GM18951 (cell line): ENCODE data around the gene C3.

Experiments used
- POLR2A ChIP-seq: IDR thresholded peaks from 4 replicates; pipeline ENCODE4 v1.6.1; 2011; ENCODE audit warnings: mild to moderate bottlenecking; ENCODE audit not compliant: insufficient read length, insufficient read depth; ENCODE audit errors: extremely low read depth
- in situ Hi-C: fragments of 300-500 bp; cut with MboI; formaldehyde crosslinking; loops from one replicate; pipeline ENCODE4 v1.12.0; 2022; ENCODE audit warnings: low sequenced_read_pairs, mixed read lengths, inconsistent platforms; ENCODE audit not compliant: unreplicated experiment

The C3 gene

GRCh38 chr19:6654347-6655310 is 65.8 kb downstream of the C3 start:
- TF ChIP-seq POLR2A, result no peak
- in situ Hi-C loops, result no loop called here

- in situ Hi-C loops, result no loop called here
- no peak for TF ChIP-seq POLR2A
Measured at GRCh38 chr19:6652805-6653094, 67.7 kb downstream of the C3 start.

- no peak for TF ChIP-seq POLR2A
Measured at GRCh38 chr19:6651965-6652804, 68.3 kb downstream of the C3 start.

GRCh38 chr19:6649185-6649584 is 71.3 kb downstream of the C3 start:
- in situ Hi-C loops, result loop anchor here (25.0 kb wide), 1 partner anchor 213 kb away; no protein-coding TSS in a partner anchor
- TF ChIP-seq POLR2A, result no peak

More at GRCh38 chr19:6651965-6652804, 68.3 kb downstream of the C3 start:
- in situ Hi-C loops, result no loop called here

- in situ Hi-C loops, result loop anchor here (25.0 kb wide), 1 partner anchor 214 kb away; no protein-coding TSS in a partner anchor
- no peak for TF ChIP-seq POLR2A
Measured at GRCh38 chr19:6648141-6648715, 72.2 kb downstream of the C3 start.

- TF ChIP-seq POLR2A, result no peak
- in situ Hi-C loops, result loop anchor here (25.0 kb wide), 1 partner anchor 218 kb away; no protein-coding TSS in a partner anchor
Measured at GRCh38 chr19:6644796-6645195, 75.7 kb downstream of the C3 start.

GRCh38 chr19:6640333-6640732 is 80.1 kb downstream of the C3 start:
- in situ Hi-C loops, result loop anchor here (25.0 kb wide), 1 partner anchor 222 kb away; no protein-coding TSS in a partner anchor

GRCh38 chr19:6639439-6639838 is 81.0 kb downstream of the C3 start:
- in situ Hi-C loops, result loop anchor here (25.0 kb wide), 1 partner anchor 223 kb away; no protein-coding TSS in a partner anchor
- TF ChIP-seq POLR2A, result no peak

GRCh38 chr19:6633456-6633813 is 87.0 kb downstream of the C3 start:
- in situ Hi-C loops, result loop anchor here (25.0 kb wide), 1 partner anchor 229 kb away; no protein-coding TSS in a partner anchor

- in situ Hi-C loops, result loop anchor here (25.0 kb wide), 1 partner anchor 229 kb away; no protein-coding TSS in a partner anchor
Measured at GRCh38 chr19:6632747-6633455, 87.5 kb downstream of the C3 start.

- in situ Hi-C loops, result loop anchor here (25.0 kb wide), 1 partner anchor 230 kb away; no protein-coding TSS in a partner anchor
- TF ChIP-seq POLR2A, result no peak
Measured at GRCh38 chr19:6632002-6632621, 88.3 kb downstream of the C3 start.
